Body of pancreas (tissue), 4 donors: Measurements from ENCODE around the gene LIPM. TPM values are rescaled to one million over a fixed set of nuclear protein-coding genes. Genes with fewer than 3 reads are reported as not detected.

Source experiments
- ATAC-seq: fragments of 150-250 bp; one replicate; pipeline ENCODE4 v1.9.1; 2016
- DNase-seq, 4 donors: peaks; one replicate each; pipeline ENCODE4 v3.0.0-alpha.2; 2019
- H3K27ac ChIP-seq, 4 donors: fragments of 200-600 bp; sonication (generic); 1 replicate in 3 of 4; 2 replicates in 1 of 4; pipeline versions ENCODE4 v1.5.1 to v1.6.1; 2016 to 2019; ENCODE audit warnings: mild to moderate bottlenecking in 1 of 4, mixed read lengths in 1 of 4, moderate library complexity in 1 of 4
- H3K27me3 ChIP-seq, 2 donors: fragments of 200-600 bp; sonication (generic); one replicate each; pipeline ENCODE4 v1.6.0; 2016; ENCODE audit warnings: mild to moderate bottlenecking in 1 of 2
- H3K36me3 ChIP-seq, 2 donors: fragments of 200-600 bp; sonication (generic); replicated peaks in 1 of 2; 2 replicates each; pipeline ENCODE4 v1.5.1; 2016; ENCODE audit warnings: low read depth in 2 of 2; ENCODE audit not compliant: insufficient read depth in 1 of 2
- H3K4me1 ChIP-seq: fragments of 200-600 bp; sonication (generic); one replicate; pipeline ENCODE4 v1.6.0; 2016
- H3K4me3 ChIP-seq, 2 donors: fragments of 200-600 bp; sonication (generic); 1 replicate in 1 of 2; 2 replicates in 1 of 2; pipeline ENCODE4 v1.5.1; 2016 to 2019
- H3K9me3 ChIP-seq, 3 donors: fragments of 200-600 bp; sonication (generic); 1 replicate in 2 of 3; 2 replicates in 1 of 3; pipeline ENCODE4 v1.5.1; 2016
- CTCF ChIP-seq, 7 experiments: fragments of 450-650 bp in 4 of 7; fragments of 200-600 bp in 3 of 7; sonication (generic) in 3 of 7; IDR thresholded peaks; one replicate each; pipeline ENCODE4 v1.5.1; 2016 to 2019; ENCODE audit warnings: antibody characterized with exemption in 7 of 7
- POLR2A ChIP-seq, 3 donors: fragments of 450-650 bp; IDR thresholded peaks; one replicate each; pipeline ENCODE4 v1.6.1; 2016; ENCODE audit warnings: antibody characterized with exemption in 3 of 3, mild to moderate bottlenecking in 2 of 3
- WGBS, 2 donors: methylation state at CpG; one replicate each; pipeline ENCODE4 v1.1.5; 2017; 5-methylcytosine and 5-hydroxymethylcytosine counted together
- intact Hi-C: fragments of 100-400 bp; cut with DNase I; formaldehyde crosslinking; loops from one replicate; pipeline ENCODE4 v1.15.1; 2023
- total RNA-seq, 2 donors: library from RNA; depleted of rRNA; stranded (reverse); fragments of >200 nt; gene quantifications; one replicate each; pipeline ENCODE4 v1.1.0, GENCODE V29; 2016

LIPM gene
- total RNA-seq, 2 donors from 2014 or later = not detected

DNA sequence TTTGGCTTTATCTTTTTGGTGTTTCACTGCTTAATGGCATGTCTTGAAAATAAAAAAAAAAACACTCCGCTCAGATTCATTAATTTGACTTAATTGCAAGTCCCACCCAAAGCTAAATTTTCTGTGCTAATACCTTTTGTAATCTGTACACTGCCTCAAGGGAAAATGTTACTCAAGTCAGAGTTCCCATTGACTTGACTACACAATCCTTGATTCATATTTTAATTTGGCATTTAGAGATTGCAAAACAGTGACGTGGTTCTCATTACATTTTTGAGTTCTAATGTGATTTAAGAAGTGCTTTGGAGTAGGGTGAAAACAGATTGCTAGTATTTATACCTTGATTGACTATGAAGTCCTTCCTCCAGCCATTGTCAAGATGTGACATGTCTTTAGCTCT lies 21.3 kb upstream of the LIPM start:
- DNase-seq = no peak
- no peak overlapping the region for H3K27ac ChIP-seq
- no peaks in the 10 kb centered on the region for H3K9me3 ChIP-seq
- H3K4me1 ChIP-seq = no peaks in the 10 kb centered on the region
- H3K36me3 ChIP-seq = no peaks in the 10 kb centered on the region
- no peak overlapping the region for H3K4me3 ChIP-seq
- WGBS, 2 donors = 60 to 69% methylated on average over 2 of the region's 2 CpGs
- intact Hi-C loops = no loop called here
- TF ChIP-seq CTCF (IDR thresholded peaks at IDR 0.05) = no peak
- no peak for ATAC-seq
- no peaks in the 10 kb centered on the region for H3K27me3 ChIP-seq

- H3K4me1 ChIP-seq = no peaks in the 10 kb centered on the region
- no peak overlapping the region for H3K27ac ChIP-seq
- no peak overlapping the region for H3K4me3 ChIP-seq
- ATAC-seq (no peak), DNase-seq (no peak)
- no peak for TF ChIP-seq POLR2A (IDR thresholded peaks at IDR 0.05)
- TF ChIP-seq CTCF (IDR thresholded peaks at IDR 0.05) = no peak
- H3K36me3 ChIP-seq = no peaks in the 10 kb centered on the region
- H3K9me3 ChIP-seq = no peaks in the 10 kb centered on the region
- intact Hi-C loops = no loop called here
- no peaks in the 10 kb centered on the region for H3K27me3 ChIP-seq
- 57 to 93% methylated on average over 3 of the region's 3 CpGs for WGBS, 2 donors
Observed at GRCh38 chr10:88782222-88782621, 20.3 kb upstream of the LIPM start.

DNA sequence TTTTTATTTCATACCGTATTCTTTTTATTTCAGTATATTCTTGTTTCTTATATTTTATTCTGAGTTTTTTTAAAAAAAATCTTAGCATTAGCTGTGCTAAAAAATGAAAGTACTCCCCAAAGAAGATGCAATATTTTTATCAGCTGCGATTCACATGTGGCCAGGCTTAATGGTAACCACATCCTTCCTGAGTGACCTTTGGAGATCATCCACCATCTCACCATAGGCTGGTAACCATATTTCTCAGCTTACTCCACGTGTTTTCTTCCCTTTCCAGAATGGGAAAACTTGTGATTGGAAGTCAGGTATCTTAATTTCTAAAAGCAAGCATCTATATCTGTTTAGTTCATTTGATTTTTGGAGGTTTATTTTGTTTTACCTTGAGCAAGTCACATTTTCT lies 18.8 kb upstream of the LIPM start:
- ATAC-seq (no peak), DNase-seq (no peak)
- no peak overlapping the region for H3K4me3 ChIP-seq
- no peaks in the 10 kb centered on the region for H3K4me1 ChIP-seq
- H3K9me3 ChIP-seq = no peaks in the 10 kb centered on the region
- TF ChIP-seq CTCF (IDR thresholded peaks at IDR 0.05) (no peak), POLR2A (IDR thresholded peaks at IDR 0.05) (no peak)
- H3K27ac ChIP-seq = no peak overlapping the region
- intact Hi-C loops = no loop called here
- H3K27me3 ChIP-seq = no peaks in the 10 kb centered on the region
- 65% methylated on average over 3 of the region's 3 CpGs for WGBS, 2 donors
- H3K36me3 ChIP-seq = no peaks in the 10 kb centered on the region

DNA sequence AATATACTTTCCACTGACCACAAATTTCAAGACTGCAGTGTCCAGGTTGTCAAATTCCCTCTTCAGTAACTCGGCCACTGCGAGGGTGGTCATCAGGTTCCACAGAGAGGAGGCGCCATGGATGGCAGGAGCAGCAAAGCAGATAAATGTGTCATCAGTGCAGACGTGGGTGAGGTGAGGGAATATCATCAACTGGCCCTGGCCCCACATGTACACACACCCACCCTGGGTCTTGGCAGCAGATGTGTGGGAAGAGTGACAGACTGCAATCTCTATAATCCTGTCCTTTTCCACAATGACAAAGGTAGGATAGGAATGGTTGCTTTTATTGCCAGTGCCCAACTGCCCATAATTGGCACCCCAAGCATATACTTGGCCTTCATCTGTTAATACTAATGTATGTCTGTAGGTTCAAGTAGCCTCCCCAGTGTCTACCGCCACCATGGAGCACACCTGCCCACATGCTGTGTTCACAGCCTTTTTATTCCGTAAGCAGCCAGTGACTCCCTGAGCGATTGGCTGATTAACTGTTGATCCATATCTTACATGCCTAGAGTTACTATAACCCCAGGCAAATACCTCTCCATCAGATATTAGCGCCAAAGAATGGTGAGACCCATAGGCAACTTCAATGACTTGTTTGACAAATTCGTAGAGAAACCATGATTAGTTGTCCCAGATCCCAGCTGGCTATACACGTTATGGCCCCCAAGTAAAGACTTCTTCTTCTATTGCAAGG lies 16.3 kb upstream of the LIPM start:
- WGBS, 2 donors = 80 to 85% methylated on average over 10 of the region's 10 CpGs
- H3K4me3 ChIP-seq = no peak overlapping the region
- H3K36me3 ChIP-seq = no peaks in the 10 kb centered on the region
- H3K27ac ChIP-seq = no peak overlapping the region
- TF ChIP-seq POLR2A (IDR thresholded peaks at IDR 0.05) (no peak), CTCF (IDR thresholded peaks at IDR 0.05) (no peak)
- intact Hi-C loops = no loop called here
- no peaks in the 10 kb centered on the region for H3K9me3 ChIP-seq
- no peaks in the 10 kb centered on the region for H3K27me3 ChIP-seq
- DNase-seq (no peak), ATAC-seq (no peak)
- no peaks in the 10 kb centered on the region for H3K4me1 ChIP-seq

DNA sequence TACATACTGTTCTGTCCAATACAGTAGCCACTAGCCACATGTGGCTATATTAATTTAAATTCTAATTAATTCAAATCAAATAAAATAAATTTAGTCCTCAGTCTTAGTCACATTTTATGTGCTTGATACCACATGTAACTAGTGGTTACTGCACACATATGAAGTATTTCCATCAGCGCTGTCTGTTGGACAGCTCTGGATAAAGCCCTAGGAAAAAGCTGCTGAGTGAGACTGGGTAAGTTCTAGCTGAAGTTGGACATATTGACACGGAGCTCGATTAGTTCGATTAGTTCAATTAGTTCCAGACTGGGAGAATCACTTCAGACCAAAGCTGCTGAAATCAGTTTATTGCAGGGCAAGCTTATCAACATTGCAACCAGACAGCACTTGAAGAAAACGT lies 15.1 kb upstream of the LIPM start:
- Histone ChIP-seq H3K36me3 (no peaks in the 10 kb centered on the region), H3K4me3 (no peak overlapping the region), H3K9me3 (no peaks in the 10 kb centered on the region), H3K27me3 (no peaks in the 10 kb centered on the region), H3K4me1 (no peaks in the 10 kb centered on the region), H3K27ac (no peak overlapping the region)
- ATAC-seq (no peak), DNase-seq (no peak)
- TF ChIP-seq CTCF (IDR thresholded peaks at IDR 0.05) = no peak
- no peak for TF ChIP-seq POLR2A (IDR thresholded peaks at IDR 0.05)
- 65 to 79% methylated on average over 5 of the region's 5 CpGs for WGBS, 2 donors
- intact Hi-C loops = no loop called here
